Measurements from ENCODE around the gene C17orf114.
"Not testable (repeated sequence)": the region's sequence is repeated elsewhere in the genome, so short reads cannot be mapped to it uniquely, and the experiment has no call there.

Gene C17orf114

DNA sequence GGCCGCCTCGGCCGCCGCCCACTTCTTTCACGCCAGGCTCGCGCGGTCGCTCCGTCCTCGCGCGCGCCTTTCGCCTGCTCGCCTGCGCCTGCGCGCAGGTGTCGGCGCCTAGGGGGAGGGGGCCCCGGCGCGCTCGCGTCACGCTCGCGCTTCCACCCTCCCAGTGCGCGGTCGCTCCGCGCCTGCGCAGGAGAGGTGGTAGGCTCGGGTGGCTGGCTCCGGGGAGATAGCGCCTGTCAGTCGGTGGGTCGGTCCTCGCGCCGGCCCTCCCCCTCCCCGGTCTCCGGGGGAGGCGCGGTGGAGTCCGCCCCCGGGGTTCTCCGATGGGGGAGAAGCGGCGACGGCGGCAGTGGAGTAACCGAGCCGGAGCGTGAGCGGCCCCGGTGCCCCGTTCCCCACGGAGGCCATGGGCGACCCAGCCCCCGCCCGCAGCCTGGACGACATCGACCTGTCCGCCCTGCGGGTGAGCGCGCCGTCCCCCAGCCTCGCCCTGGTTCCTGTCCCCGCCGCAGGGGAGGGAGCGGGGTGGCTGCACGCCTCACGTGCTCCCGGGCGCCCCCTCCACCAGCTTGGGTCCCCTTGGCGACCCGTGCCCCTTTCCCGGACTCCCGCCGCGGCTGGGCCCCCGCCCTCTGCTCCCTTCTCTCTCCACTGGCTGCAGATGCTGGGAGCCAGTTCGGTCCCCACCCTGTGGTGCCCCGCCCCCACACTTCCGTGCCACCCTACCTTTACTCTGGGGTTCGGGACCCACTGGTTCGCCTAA is 31.2 kb upstream of the C17orf114 start, which contains the start of gene MINK1:
TSS of gene MINK1 (plus strand) at position 163 of the 763 bp plus-strand sequence. CDS start at position 407, 244 bp downstream.
- Histone ChIP-seq H3K79me1 (ENCODE audit: low read depth in 1 of 2, low read length in 2 of 2) (peaks cover 19 to 48% of the 10 kb centered on the region in 2 experiments; a peak in 3 of 4 replicates), H3K9ac (ENCODE audit: low read depth, low read length) (peak within 1 kb of the TSS; percentile 69), H2AFZ (replicated peaks; ENCODE audit: low read length, poor library complexity) (peak within 1 kb of the TSS; percentile 95), H3K36me3 (ENCODE audit: control insufficient read depth, insufficient read depth, low read length) (peaks cover 4% of the 10 kb centered on the region; the same call in 1 of the 2 replicates), H4K5ac (ENCODE audit: low read depth, low read length) (peak within 1 kb of the TSS; percentile 54), H2AK5ac (ENCODE audit: low read depth, low read length) (peak within 1 kb of the TSS; percentile 97), H3K4me2 (ENCODE audit: low read depth, low read length) (peak within 1 kb of the TSS; percentile 93), H2BK20ac (ENCODE audit: low read depth, low read length) (peak within 1 kb of the TSS; percentile 85; the same call in 1 of the 2 replicates), H3K4me1 (ENCODE audit: control insufficient read depth, insufficient read depth, low read length) (peaks cover 6% of the 10 kb centered on the region; the same call in 1 of the 2 replicates), H2BK15ac (ENCODE audit: low read depth, low read length) (peak within 1 kb of the TSS; percentile 93; the same call in 2 of the 3 replicates), H3K9me3 (ENCODE audit: control insufficient read depth, insufficient read depth, low read length) (no peaks in the 10 kb centered on the region), H4K8ac (ENCODE audit: low read depth in 2 of 2, low read length in 2 of 2) (peak within 1 kb of the TSS; percentile 82 to 91), H2AK9ac (replicated peaks; ENCODE audit: low read depth, low read length, poor library complexity) (peak within 1 kb of the TSS; percentile 99), H3K56ac (ENCODE audit: extremely low read depth, insufficient read depth, low read length) (peak within 1 kb of the TSS; percentile 80; the same call in 1 of the 2 replicates), H4K20me1 (ENCODE audit: insufficient read depth, low read length) (peaks cover 35% of the 10 kb centered on the region), H3K14ac (replicated peaks; ENCODE audit: low read depth, low read length) (peak within 1 kb of the TSS; percentile 94), H3K23ac (ENCODE audit: low read depth, low read length) (peak within 1 kb of the TSS; percentile 97), H2BK120ac (ENCODE audit: low read depth, low read length) (peak within 1 kb of the TSS; percentile 48), H4K91ac (ENCODE audit: insufficient read depth, low read depth, low read length) (peak within 1 kb of the TSS; percentile 88), H3K27me3 (ENCODE audit: control insufficient read depth, insufficient read depth, low read length) (no peaks in the 10 kb centered on the region), H3K4me3 (ENCODE audit: insufficient read depth, low read depth, low read length) (peak within 1 kb of the TSS; percentile 77), H3K9me1 (ENCODE audit: insufficient read depth, low read length) (peaks cover 23% of the 10 kb centered on the region), H2BK5ac (ENCODE audit: low read depth, low read length, poor library complexity, severe bottlenecking) (peak within 1 kb of the TSS; percentile 77), H3K4ac (ENCODE audit: low read depth, low read length) (peak within 1 kb of the TSS; percentile 95), H3K27ac (ENCODE audit: insufficient read depth, low read length) (peak within 1 kb of the TSS; percentile 81), H3K18ac (ENCODE audit: low read depth, low read length) (peak within 1 kb of the TSS; percentile 48)
- ATAC-seq (ENCODE audit: low read depth) = peak; percentile 96
- intact Hi-C loops (cut with micrococcal nuclease) (no loop called here), dilution Hi-C loops (cut with HindIII; ENCODE audit: low sequenced_read_pairs, unreplicated experiment) (no loop called here), in situ Hi-C loops (cut with MboI; ENCODE audit: low sequenced_read_pairs) (no loop called here)
- ChIA-PET POLR2A (ENCODE audit: unreplicated experiment) (no interaction called here), CTCF (no interaction called here)
- peak; percentile 92 for DNase-seq
- no TSS peak for BruUV-seq (replicated peaks)
- TF ChIP-seq RCOR1 (IDR thresholded peaks at IDR 0.05; ENCODE audit: insufficient replicate concordance, low read length) = no peak
- TF ChIP-seq CHD1 (IDR thresholded peaks at IDR 0.05; ENCODE audit: low read depth, low read length) = no peak
- TF ChIP-seq MAZ (IDR thresholded peaks at IDR 0.05; ENCODE audit: borderline replicate concordance, low read depth, low read length) = peak; percentile 96
- no peak for TF ChIP-seq NFE2L2 (IDR thresholded peaks at IDR 0.05; ENCODE audit: low read depth, low read length)
- TF ChIP-seq BHLHE40 (IDR thresholded peaks at IDR 0.05; ENCODE audit: low read depth, low read length) = peak; percentile 81
- 0% methylated on average over 38 of the region's 91 CpGs; no CpG with 5 or more reads in 1 of the 2 experiments for WGBS, 2 experiments (ENCODE audit: extremely low coverage in 2 of 2, insufficient read length in 1 of 2)

GRCh38 chr17:4832829-4833177 is 30.7 kb upstream of the C17orf114 start:
- intact Hi-C loops (cut with micrococcal nuclease); POLR2A ChIA-PET (ENCODE audit: unreplicated experiment); in situ Hi-C loops (cut with MboI; ENCODE audit: low sequenced_read_pairs): not testable (repeated sequence)

More at GRCh38 chr17:4832829-4833177, 30.7 kb upstream of the C17orf114 start:
- Histone ChIP-seq H3K4ac (ENCODE audit: low read depth, low read length) (0 out of 2 replicates have a peak overlapping the region, but pooled peaks have one; percentile 52), H3K9ac (ENCODE audit: low read depth, low read length) (peak overlapping the region; percentile 59), H3K9me1 (ENCODE audit: insufficient read depth, low read length) (peaks cover 17% of the 10 kb centered on the region), H4K20me1 (ENCODE audit: insufficient read depth, low read length) (peaks cover 30% of the 10 kb centered on the region), H4K8ac (ENCODE audit: low read depth in 2 of 2, low read length in 2 of 2) (peak overlapping the region in 1 of 2 experiments; percentile 91; a peak in 1 of 4 replicates), H3K4me3 (ENCODE audit: insufficient read depth, low read depth, low read length) (peak overlapping the region; percentile 77), H2BK5ac (ENCODE audit: low read depth, low read length, poor library complexity, severe bottlenecking) (peak overlapping the region; percentile 29), H3K27ac (ENCODE audit: insufficient read depth, low read length) (peak overlapping the region; percentile 63), H2AFZ (replicated peaks; ENCODE audit: low read length, poor library complexity) (peak overlapping the region; percentile 75), H3K79me1 (ENCODE audit: low read depth in 1 of 2, low read length in 2 of 2) (peaks cover 19 to 42% of the 10 kb centered on the region in 2 experiments; a peak in 3 of 4 replicates), H3K4me2 (ENCODE audit: low read depth, low read length) (peak overlapping the region; percentile 53; the same call in 1 of the 2 replicates)
- H3K14ac ChIP-seq (replicated peaks; ENCODE audit: low read depth, low read length); BruUV-seq (replicated peaks); H2BK20ac ChIP-seq (ENCODE audit: low read depth, low read length); dilution Hi-C loops (cut with HindIII; ENCODE audit: low sequenced_read_pairs, unreplicated experiment); H2AK9ac ChIP-seq (replicated peaks; ENCODE audit: low read depth, low read length, poor library complexity); H3K36me3 ChIP-seq (ENCODE audit: control insufficient read depth, insufficient read depth, low read length); H3K9me3 ChIP-seq (ENCODE audit: control insufficient read depth, insufficient read depth, low read length); H2BK120ac ChIP-seq (ENCODE audit: low read depth, low read length); H3K56ac ChIP-seq (ENCODE audit: extremely low read depth, insufficient read depth, low read length); CTCF ChIA-PET; DNase-seq; H4K91ac ChIP-seq (ENCODE audit: insufficient read depth, low read depth, low read length); H2AK5ac ChIP-seq (ENCODE audit: low read depth, low read length); H2BK15ac ChIP-seq (ENCODE audit: low read depth, low read length); H4K5ac ChIP-seq (ENCODE audit: low read depth, low read length); H3K27me3 ChIP-seq (ENCODE audit: control insufficient read depth, insufficient read depth, low read length); H3K4me1 ChIP-seq (ENCODE audit: control insufficient read depth, insufficient read depth, low read length); H3K23ac ChIP-seq (ENCODE audit: low read depth, low read length); H3K18ac ChIP-seq (ENCODE audit: low read depth, low read length): not testable (repeated sequence)
- peak; percentile 31 for ATAC-seq (ENCODE audit: low read depth)
- WGBS, 2 experiments (ENCODE audit: extremely low coverage in 2 of 2, insufficient read length in 1 of 2) = no CpG with 5 or more reads among the region's 17 CpGs
